ENCODE data around the gene PDCD4.
A peak's percentile ranks its signal among the peaks of the same experiment; 100 is the strongest.
"Not testable (repeated sequence)": the region's sequence is repeated elsewhere in the genome, so short reads cannot be mapped to it uniquely, and the experiment has no call there.

PDCD4 gene

DNA sequence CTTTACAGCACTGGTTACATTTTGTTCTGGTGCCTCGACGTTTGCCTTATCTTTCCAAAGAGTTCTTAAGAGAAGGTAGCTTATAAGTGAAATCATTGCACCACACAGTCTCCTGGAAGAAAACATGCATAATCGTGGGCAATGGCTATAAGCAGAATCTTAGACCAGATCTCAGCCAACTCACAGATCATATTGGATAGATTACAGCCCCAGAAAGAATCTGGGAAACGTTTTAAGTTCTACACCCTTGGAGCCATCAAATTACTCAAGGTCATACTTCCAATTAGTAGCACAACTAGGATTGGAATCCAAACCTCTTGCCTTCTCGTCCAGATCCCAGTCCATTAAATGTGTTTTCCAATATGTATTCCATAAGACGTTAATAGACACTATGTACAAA lies 8.8 kb upstream of the PDCD4 start:
- Histone ChIP-seq H3K4me3 (ENCODE audit: low read depth, low read length) (no peak overlapping the region), H3K27me3 (ENCODE audit: control insufficient read depth, insufficient read depth, low read length) (no peaks in the 10 kb centered on the region), H3K36me3 (ENCODE audit: control insufficient read depth, insufficient read depth, low read length) (no peaks in the 10 kb centered on the region), H3K4me1 (ENCODE audit: control insufficient read depth, insufficient read depth, low read length) (peaks cover 17% of the 10 kb centered on the region; the same call in 1 of the 2 replicates), H3K9me3 (ENCODE audit: control insufficient read depth, insufficient read depth, low read depth, low read length) (no peaks in the 10 kb centered on the region), H3K27ac (ENCODE audit: low read depth, low read length) (no peak overlapping the region), H3K9ac (ENCODE audit: low read length) (no peak overlapping the region)

DNA sequence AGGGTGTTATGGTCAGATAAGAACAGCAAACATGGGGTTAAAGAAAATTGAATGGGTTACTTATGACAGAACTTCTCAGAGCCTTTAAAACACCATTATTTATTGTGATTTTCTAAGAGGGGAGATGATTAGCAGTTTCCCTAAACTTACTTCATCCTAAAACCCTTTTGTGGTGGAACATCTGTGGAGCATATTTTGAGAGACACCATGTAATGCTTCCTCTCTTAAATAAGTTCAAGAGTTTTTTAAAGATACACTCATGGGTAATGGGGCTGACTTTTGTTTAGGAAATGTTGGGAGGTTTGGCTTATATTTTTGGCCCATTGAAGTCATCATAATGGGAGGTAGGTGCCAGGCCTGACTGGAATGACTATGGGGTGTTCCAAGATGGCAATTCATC lies 8.4 kb upstream of the PDCD4 start:
- Histone ChIP-seq H3K27ac (ENCODE audit: low read depth, low read length) (no peak overlapping the region), H3K9ac (ENCODE audit: low read length) (no peak overlapping the region), H3K4me1 (ENCODE audit: control insufficient read depth, insufficient read depth, low read length) (peaks cover 17% of the 10 kb centered on the region; the same call in 1 of the 2 replicates), H3K36me3 (ENCODE audit: control insufficient read depth, insufficient read depth, low read length) (no peaks in the 10 kb centered on the region), H3K4me3 (ENCODE audit: low read depth, low read length) (no peak overlapping the region), H3K27me3 (ENCODE audit: control insufficient read depth, insufficient read depth, low read length) (no peaks in the 10 kb centered on the region), H3K9me3 (ENCODE audit: control insufficient read depth, insufficient read depth, low read depth, low read length) (no peaks in the 10 kb centered on the region)

DNA sequence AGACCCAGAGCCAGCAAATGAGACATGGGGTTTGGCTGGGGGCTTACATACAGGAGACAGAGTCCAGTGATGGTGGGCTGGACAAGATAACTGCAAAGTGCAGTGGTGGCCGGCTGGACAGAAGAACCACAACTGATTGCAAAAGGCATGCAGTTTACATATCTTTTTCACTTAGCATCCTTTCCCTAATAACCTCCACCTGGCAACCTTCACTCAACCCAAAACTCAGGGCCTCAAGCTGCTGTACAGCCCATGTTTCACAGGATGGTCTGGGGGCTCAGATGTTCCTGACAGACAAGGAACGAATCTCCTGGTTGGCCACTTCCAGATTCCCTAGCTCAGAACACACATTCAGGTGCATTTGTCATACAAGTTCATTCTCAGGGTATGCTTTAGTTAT lies 7.8 kb upstream of the PDCD4 start:
- H3K27ac ChIP-seq (ENCODE audit: low read depth, low read length), result no peak overlapping the region
- no peaks in the 10 kb centered on the region for H3K36me3 ChIP-seq (ENCODE audit: control insufficient read depth, insufficient read depth, low read length)
- H3K27me3 ChIP-seq (ENCODE audit: control insufficient read depth, insufficient read depth, low read length), result no peaks in the 10 kb centered on the region
- no peaks in the 10 kb centered on the region for H3K9me3 ChIP-seq (ENCODE audit: control insufficient read depth, insufficient read depth, low read depth, low read length)
- no peak overlapping the region for H3K4me3 ChIP-seq (ENCODE audit: low read depth, low read length)
- peaks cover 17% of the 10 kb centered on the region; the same call in 1 of the 2 replicates for H3K4me1 ChIP-seq (ENCODE audit: control insufficient read depth, insufficient read depth, low read length)
- H3K9ac ChIP-seq (ENCODE audit: low read length), result no peak overlapping the region

DNA sequence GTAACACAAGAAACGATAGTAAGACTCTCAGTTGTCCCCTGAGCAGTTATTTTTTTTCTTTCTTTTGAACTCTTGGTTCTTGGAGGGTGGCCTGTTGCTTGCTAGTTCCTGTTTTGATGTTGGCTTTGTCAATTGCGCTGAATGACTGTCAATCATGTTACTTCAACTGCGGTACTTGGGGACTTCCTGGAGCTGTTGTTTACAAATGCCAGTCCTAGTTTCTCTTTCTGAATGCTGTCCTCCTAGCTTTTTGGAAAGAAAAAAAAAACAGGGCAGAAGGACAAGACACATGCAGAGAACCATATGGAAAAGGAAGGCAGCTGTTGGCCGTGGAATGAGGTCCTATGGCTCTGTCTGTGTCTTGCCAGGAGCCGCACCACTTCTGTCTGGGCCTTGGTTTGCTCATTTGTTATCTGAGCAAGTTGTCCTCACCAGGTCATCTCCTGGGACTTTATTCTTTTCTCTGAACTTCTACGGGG lies 7.0 kb upstream of the PDCD4 start:
- no peak overlapping the region for H3K9ac ChIP-seq (ENCODE audit: low read length)
- no peak overlapping the region for H3K4me3 ChIP-seq (ENCODE audit: low read depth, low read length)
- H3K27me3 ChIP-seq (ENCODE audit: control insufficient read depth, insufficient read depth, low read length), result no peaks in the 10 kb centered on the region
- H3K9me3 ChIP-seq (ENCODE audit: control insufficient read depth, insufficient read depth, low read depth, low read length), result no peaks in the 10 kb centered on the region
- H3K36me3 ChIP-seq (ENCODE audit: control insufficient read depth, insufficient read depth, low read length), result no peaks in the 10 kb centered on the region
- peaks cover 19% of the 10 kb centered on the region; the same call in 1 of the 2 replicates for H3K4me1 ChIP-seq (ENCODE audit: control insufficient read depth, insufficient read depth, low read length)
- H3K27ac ChIP-seq (ENCODE audit: low read depth, low read length), result no peak overlapping the region

DNA sequence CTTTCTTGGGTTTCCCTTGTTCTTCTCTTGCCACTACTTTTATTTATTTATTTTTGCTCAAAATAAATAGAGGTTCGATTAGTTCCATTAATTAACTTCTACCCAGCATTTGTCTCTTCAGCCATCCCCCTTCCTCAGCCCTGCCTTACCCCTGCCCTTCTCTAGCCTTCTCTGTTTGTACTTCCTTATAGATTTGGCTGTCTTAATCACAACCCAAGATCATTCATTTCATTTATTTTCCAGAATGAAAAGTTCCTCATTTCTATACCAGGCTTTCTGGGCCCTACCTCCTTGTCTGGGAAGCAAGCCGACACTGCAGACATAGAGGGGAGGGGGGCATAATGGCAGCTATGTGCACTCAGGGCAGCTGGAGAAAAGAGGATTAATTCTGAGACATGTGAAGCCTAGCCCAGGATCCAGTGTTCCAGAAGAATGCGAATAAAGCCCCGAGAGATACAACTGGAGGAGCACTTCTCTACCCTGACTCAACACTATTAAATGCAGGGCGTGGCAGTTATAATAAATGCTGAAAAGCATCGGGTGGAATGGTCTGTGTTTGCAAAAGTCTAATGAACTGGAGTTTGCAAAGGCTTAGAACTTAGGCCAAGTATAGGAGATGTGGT lies 6.4 kb upstream of the PDCD4 start:
- no peak overlapping the region for H3K27ac ChIP-seq (ENCODE audit: low read depth, low read length)
- H3K9me3 ChIP-seq (ENCODE audit: control insufficient read depth, insufficient read depth, low read depth, low read length), result no peaks in the 10 kb centered on the region
- no peak overlapping the region for H3K4me3 ChIP-seq (ENCODE audit: low read depth, low read length)
- H3K27me3 ChIP-seq (ENCODE audit: control insufficient read depth, insufficient read depth, low read length), result no peaks in the 10 kb centered on the region
- no peaks in the 10 kb centered on the region for H3K36me3 ChIP-seq (ENCODE audit: control insufficient read depth, insufficient read depth, low read length)
- H3K9ac ChIP-seq (ENCODE audit: low read length), result no peak overlapping the region
- peaks cover 19% of the 10 kb centered on the region; the same call in 1 of the 2 replicates for H3K4me1 ChIP-seq (ENCODE audit: control insufficient read depth, insufficient read depth, low read length)

DNA sequence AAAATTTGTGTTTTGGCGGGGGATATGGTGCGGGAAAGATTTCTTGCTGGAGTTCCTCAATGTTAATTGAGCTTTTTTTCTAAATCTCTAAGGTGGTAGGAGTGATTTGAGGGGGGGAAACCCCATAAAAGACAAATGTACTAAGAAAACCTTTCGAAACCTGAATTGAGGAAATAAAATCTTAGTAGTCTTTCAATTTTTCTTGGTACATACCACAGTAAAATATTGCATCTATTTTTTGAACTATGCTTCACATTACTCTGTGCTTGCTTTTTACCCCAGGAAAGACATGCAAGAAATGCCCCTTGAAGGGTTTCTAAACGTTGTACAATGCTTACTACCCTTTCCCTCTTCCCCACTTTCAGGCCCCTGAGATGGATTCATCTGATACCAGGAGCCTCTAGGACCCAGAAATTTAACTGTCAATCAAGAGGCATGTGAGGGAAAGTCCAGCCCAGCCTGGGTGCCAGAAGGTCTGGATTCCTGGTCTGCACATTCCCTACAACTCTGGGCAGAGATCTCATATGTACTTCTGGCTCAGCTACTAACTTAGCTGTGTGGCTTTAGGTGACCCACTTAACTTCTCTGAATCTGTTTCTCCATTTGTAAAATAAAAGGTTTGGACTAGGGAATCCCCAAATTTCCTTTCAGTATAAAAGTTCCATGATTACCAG lies 5.8 kb upstream of the PDCD4 start:
- H3K9ac ChIP-seq (ENCODE audit: low read length), result no peak overlapping the region
- no peaks in the 10 kb centered on the region for H3K36me3 ChIP-seq (ENCODE audit: control insufficient read depth, insufficient read depth, low read length)
- no peak overlapping the region for H3K27ac ChIP-seq (ENCODE audit: low read depth, low read length)

DNA sequence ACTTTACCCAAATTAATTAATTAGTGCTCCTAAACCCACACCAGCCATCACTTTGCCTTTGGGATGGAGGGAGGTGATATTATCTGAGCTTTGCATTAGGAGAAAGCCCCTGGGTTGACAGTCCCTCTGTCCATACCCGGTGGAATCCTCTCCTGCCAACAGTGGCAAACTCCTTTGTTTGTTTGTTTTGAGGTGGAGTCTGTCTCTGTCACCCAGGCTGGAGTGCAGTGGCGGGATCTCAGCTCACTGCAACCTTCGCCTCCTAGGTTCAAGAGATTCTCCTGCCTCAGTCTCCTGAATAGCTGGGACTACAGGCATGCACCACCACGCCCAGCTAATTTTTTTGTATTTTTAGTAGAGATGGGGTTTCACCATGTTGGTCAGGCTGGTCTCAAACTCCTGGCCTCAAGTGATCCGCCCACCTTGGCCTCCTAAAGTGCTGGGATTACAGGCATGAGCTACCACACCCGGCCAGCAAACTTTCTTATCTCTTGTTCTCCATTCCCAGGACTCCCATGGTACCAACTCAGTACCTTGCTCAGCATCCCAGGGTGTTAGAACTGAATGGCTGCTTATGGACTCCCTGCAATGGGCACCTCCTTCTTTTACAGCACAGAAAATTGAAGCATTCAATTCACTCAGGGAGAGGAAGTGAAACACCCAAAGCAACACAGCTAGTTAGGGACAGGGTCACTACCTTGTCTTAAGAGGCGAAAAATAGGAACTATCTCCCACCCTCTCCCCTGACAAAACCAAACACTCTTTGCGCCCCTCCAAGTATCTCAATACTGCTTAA lies 4.5 kb upstream of the PDCD4 start:
- peaks cover 26% of the 10 kb centered on the region for H3K4me1 ChIP-seq (ENCODE audit: control insufficient read depth, insufficient read depth, low read length)
- not testable (repeated sequence) for H3K27ac ChIP-seq (ENCODE audit: low read depth, low read length)

More for the DNA sequence above, 5.8 kb upstream of the PDCD4 start:
- Histone ChIP-seq H3K4me3 (ENCODE audit: low read depth, low read length) (no peak overlapping the region), H3K4me1 (ENCODE audit: control insufficient read depth, insufficient read depth, low read length) (peaks cover 21% of the 10 kb centered on the region), H3K9me3 (ENCODE audit: control insufficient read depth, insufficient read depth, low read depth, low read length) (no peaks in the 10 kb centered on the region), H3K27me3 (ENCODE audit: control insufficient read depth, insufficient read depth, low read length) (no peaks in the 10 kb centered on the region)

DNA sequence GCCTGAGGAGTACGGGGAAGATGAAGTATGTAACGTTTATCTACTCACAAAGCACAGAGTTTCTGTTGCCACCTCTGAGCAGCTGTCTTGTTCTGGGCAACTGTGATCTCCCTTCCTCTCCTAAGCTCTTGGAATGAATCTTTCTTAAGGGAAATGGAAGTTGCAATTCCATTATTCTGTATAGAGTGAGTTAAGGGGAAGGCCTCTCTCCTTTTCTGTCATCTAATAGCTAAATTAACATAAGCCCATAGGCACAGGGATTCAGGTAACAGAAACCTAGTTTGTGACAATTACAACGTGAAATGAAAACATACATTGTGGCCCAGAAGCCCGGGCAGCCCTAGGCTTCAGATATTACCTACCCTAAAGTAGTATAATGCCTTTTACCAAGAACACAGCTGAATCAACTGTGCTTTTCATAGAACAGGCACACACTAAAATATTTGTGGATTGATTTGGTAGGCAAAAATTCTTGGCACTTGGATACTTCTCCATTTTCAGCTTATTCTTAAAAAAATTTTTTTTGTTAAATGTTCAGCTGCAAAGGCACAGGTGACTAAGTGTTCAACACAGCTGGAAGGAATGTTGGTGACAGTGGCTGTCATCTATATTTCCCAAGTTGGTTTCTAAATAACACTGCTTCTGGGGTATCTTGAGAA lies 3.8 kb upstream of the PDCD4 start:
- Histone ChIP-seq H3K4me1 (ENCODE audit: control insufficient read depth, insufficient read depth, low read length) (peaks cover 26% of the 10 kb centered on the region), H3K9ac (ENCODE audit: low read length) (no peak overlapping the region), H3K4me3 (ENCODE audit: low read depth, low read length) (no peak overlapping the region), H3K9me3 (ENCODE audit: control insufficient read depth, insufficient read depth, low read depth, low read length) (no peaks in the 10 kb centered on the region), H3K27me3 (ENCODE audit: control insufficient read depth, insufficient read depth, low read length) (no peaks in the 10 kb centered on the region), H3K36me3 (ENCODE audit: control insufficient read depth, insufficient read depth, low read length) (no peaks in the 10 kb centered on the region), H3K27ac (ENCODE audit: low read depth, low read length) (no peak overlapping the region)

More for the DNA sequence above, 4.5 kb upstream of the PDCD4 start:
- H3K4me3 ChIP-seq (ENCODE audit: low read depth, low read length); H3K9ac ChIP-seq (ENCODE audit: low read length); H3K27me3 ChIP-seq (ENCODE audit: control insufficient read depth, insufficient read depth, low read length); H3K9me3 ChIP-seq (ENCODE audit: control insufficient read depth, insufficient read depth, low read depth, low read length); H3K36me3 ChIP-seq (ENCODE audit: control insufficient read depth, insufficient read depth, low read length): not testable (repeated sequence)

DNA sequence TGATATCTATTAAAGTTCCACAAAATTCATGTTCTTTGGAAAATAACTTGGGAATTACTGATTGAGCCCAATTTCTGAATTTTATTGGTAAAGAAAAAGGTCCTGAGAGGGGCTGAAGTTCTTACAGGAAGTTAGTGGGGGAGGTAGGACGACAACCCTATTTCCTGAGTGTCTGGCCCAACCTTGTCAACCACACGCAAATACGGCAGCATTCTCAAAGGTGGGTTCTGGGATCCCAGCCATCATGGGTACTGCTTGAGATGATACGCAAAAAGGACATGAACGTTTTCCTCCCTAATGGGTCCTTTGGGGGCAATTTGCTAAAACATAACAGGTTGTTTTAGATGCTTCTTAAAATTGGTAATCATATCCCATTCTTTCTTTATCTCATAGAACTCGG lies 2.7 kb upstream of the PDCD4 start:
- no peak overlapping the region for H3K9ac ChIP-seq (ENCODE audit: low read length)
- H3K4me1 ChIP-seq (ENCODE audit: control insufficient read depth, insufficient read depth, low read length), result peaks cover 32% of the 10 kb centered on the region

DNA sequence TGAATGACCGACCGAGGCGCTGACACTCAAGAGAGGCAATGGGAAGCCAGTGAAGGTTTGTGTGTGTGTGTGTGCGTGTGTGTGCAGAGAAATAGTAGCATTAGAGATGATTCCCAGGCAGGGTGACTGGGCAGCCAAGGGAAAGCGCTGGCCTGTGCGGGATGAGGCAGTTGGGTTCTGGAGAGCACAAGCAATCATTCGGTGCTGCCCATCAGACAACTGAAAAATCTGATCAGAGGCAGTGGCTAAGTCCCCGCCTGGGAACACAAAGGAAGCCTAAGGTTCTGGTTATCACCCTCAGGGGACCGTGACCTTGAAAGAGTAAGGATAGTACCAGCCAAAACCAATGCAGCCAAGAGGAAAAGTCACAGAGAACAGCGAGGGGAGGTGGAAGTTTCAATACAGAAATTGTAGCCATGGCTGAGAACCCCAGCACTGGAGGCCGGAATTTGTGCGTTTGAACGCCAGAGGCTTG lies 868 bp upstream of the PDCD4 start:
- no peaks in the 10 kb centered on the region for H3K9me3 ChIP-seq (ENCODE audit: control insufficient read depth, insufficient read depth, low read depth, low read length)
- peak overlapping the region; percentile 66 for H3K4me3 ChIP-seq (ENCODE audit: low read depth, low read length)
- H3K36me3 ChIP-seq (ENCODE audit: control insufficient read depth, insufficient read depth, low read length), result no peaks in the 10 kb centered on the region
- H3K4me1 ChIP-seq (ENCODE audit: control insufficient read depth, insufficient read depth, low read length), result peaks cover 28% of the 10 kb centered on the region
- peak overlapping the region; percentile 21 for H3K9ac ChIP-seq (ENCODE audit: low read length)
- peak overlapping the region; percentile 10; the same call in 1 of the 2 replicates for H3K27ac ChIP-seq (ENCODE audit: low read depth, low read length)
- no peaks in the 10 kb centered on the region for H3K27me3 ChIP-seq (ENCODE audit: control insufficient read depth, insufficient read depth, low read length)

More for the DNA sequence above, 2.7 kb upstream of the PDCD4 start:
- H3K9me3 ChIP-seq (ENCODE audit: control insufficient read depth, insufficient read depth, low read depth, low read length), result no peaks in the 10 kb centered on the region
- H3K27me3 ChIP-seq (ENCODE audit: control insufficient read depth, insufficient read depth, low read length), result no peaks in the 10 kb centered on the region
- no peaks in the 10 kb centered on the region for H3K36me3 ChIP-seq (ENCODE audit: control insufficient read depth, insufficient read depth, low read length)
- H3K4me3 ChIP-seq (ENCODE audit: low read depth, low read length), result no peak overlapping the region
- H3K27ac ChIP-seq (ENCODE audit: low read depth, low read length), result no peak overlapping the region
